Measurements from ENCODE around the gene LTB4R2. TPM values are rescaled to one million over a fixed set of nuclear protein-coding genes. Genes with fewer than 3 reads are reported as not detected.

Gene LTB4R2
- total RNA-seq, 1 experiment from 2014 or later = 12.9 TPM

- H3K9me3 Mint-ChIP-seq = no peaks in the 10 kb centered on the region
- H3K4me1 Mint-ChIP-seq = no peaks in the 10 kb centered on the region
- H3K36me3 Mint-ChIP-seq = no peaks in the 10 kb centered on the region
- no peak overlapping the region for H3K4me3 Mint-ChIP-seq
- no peaks in the 10 kb centered on the region for H3K27me3 Mint-ChIP-seq (ENCODE audit: low read depth)
- TF ChIP-seq ZNF232 (CRISPR knock-in tag; IDR thresholded peaks at IDR 0.05) (no peak), NFE2L1 (CRISPR knock-in tag; IDR thresholded peaks at IDR 0.05) (no peak), ARID4B (CRISPR knock-in tag; IDR thresholded peaks at IDR 0.05; ENCODE audit: borderline replicate concordance) (no peak), ESRRA (CRISPR knock-in tag; IDR thresholded peaks at IDR 0.05; ENCODE audit: borderline replicate concordance) (no peak), ZNF263 (CRISPR knock-in tag; IDR thresholded peaks at IDR 0.05; ENCODE audit: low read depth) (no peak), MLX (CRISPR knock-in tag; IDR thresholded peaks at IDR 0.05) (no peak), SMAD4 (CRISPR knock-in tag; IDR thresholded peaks at IDR 0.05) (no peak), TP53 (CRISPR knock-in tag; IDR thresholded peaks at IDR 0.05) (no peak), ATF1 (CRISPR knock-in tag; IDR thresholded peaks at IDR 0.05) (no peak), CBFB (CRISPR knock-in tag; IDR thresholded peaks at IDR 0.05; ENCODE audit: low read depth) (no peak), FOXP1 (CRISPR knock-in tag; IDR thresholded peaks at IDR 0.05; ENCODE audit: borderline replicate concordance) (no peak), ZSCAN18 (CRISPR knock-in tag; IDR thresholded peaks at IDR 0.05) (no peak), CDX4 (CRISPR knock-in tag; IDR thresholded peaks at IDR 0.05; ENCODE audit: borderline replicate concordance) (no peak), USF1 (CRISPR knock-in tag; IDR thresholded peaks at IDR 0.05) (no peak), ZNF219 (CRISPR knock-in tag; IDR thresholded peaks at IDR 0.05; ENCODE audit: borderline replicate concordance) (no peak), PREB (CRISPR knock-in tag; IDR thresholded peaks at IDR 0.05; ENCODE audit: borderline replicate concordance) (no peak), GRHL2 (CRISPR knock-in tag; IDR thresholded peaks at IDR 0.05; ENCODE audit: insufficient replicate concordance, severe bottlenecking) (no peak), SOX15 (CRISPR knock-in tag; IDR thresholded peaks at IDR 0.05) (no peak)
- H3K27ac Mint-ChIP-seq = no peak overlapping the region
- DNase-seq (ENCODE audit: low spot score) = no peak
- ChIA-PET POLR2A (no interaction called here), CTCF (interaction anchor here (0.7 to 3.2 kb wide), 5 partner anchors 9 to 38 kb away, joined by 3 to 16 read pairs (median 9); partner anchors contain the start of genes CIDEB, RABGGTA and TINF2)
- ATAC-seq = no peak
These were observed 29.0 kb upstream of the LTB4R2 start for GRCh38 chr14:24280797-24281460.

All from WTC11 (cell line).